HepG2 (cell line): ENCODE results near the gene GLRX5. TPM values are rescaled to one million over a fixed set of nuclear protein-coding genes. Genes with fewer than 3 reads are reported as not detected.

Source experiments
- ASH2L ChIP-seq: fragments of 300-600, 200-600 bp; sonication (generic); IDR thresholded peaks from 2 replicates; pipeline ENCODE4 v1.7.0; 2017; ENCODE audit warnings: low read depth, mild to moderate bottlenecking, moderate library complexity, mixed read lengths, low read length; ENCODE audit not compliant: insufficient read length
- FOXA1 ChIP-seq, 2 experiments: fragments of 450-650 bp in 1 of 2; sonication (generic) in 1 of 2; formaldehyde crosslinking in 1 of 2; IDR thresholded peaks; 2 replicates each; pipeline versions ENCODE4 v1.4.0 to v1.6.1; 2016 to 2020; ENCODE audit warnings: missing genetic modification reagents in 1 of 2
- FOXP4 ChIP-seq: sonication (generic); formaldehyde crosslinking; IDR thresholded peaks from 2 replicates; pipeline ENCODE4 v1.4.0; 2020; ENCODE audit warnings: missing genetic modification reagents
- HNRNPK ChIP-seq: fragments of 200-400 bp; formaldehyde crosslinking; IDR thresholded peaks from 2 replicates; pipeline ENCODE4 v1.6.1; 2018; ENCODE audit warnings: low read length, low read depth, moderate library complexity, mild to moderate bottlenecking; ENCODE audit not compliant: poor library complexity, severe bottlenecking
- KLF12 ChIP-seq: sonication (generic); formaldehyde crosslinking; IDR thresholded peaks from 2 replicates; pipeline ENCODE4 v1.4.0; 2020; ENCODE audit warnings: missing genetic modification reagents, borderline replicate concordance
- KLF16 ChIP-seq, 2 experiments: sonication (generic) in 1 of 2; formaldehyde crosslinking in 1 of 2; IDR thresholded peaks; 2 replicates each; pipeline versions ENCODE4 v1.6.1 to v1.8.0; 2016 to 2023; ENCODE audit warnings: missing genetic modification reagents in 2 of 2, missing compliant biosample characterization in 1 of 2
- LCORL ChIP-seq, 2 experiments: fragments of 450-650 bp in 1 of 2; sonication (generic) in 1 of 2; formaldehyde crosslinking in 1 of 2; IDR thresholded peaks; 2 replicates each; pipeline versions ENCODE4 v1.5.0 to v1.6.1; 2017 to 2020; ENCODE audit warnings: antibody characterized with exemption in 1 of 2, missing genetic modification reagents in 1 of 2
- MED1 ChIP-seq: sonication (generic); formaldehyde crosslinking; IDR thresholded peaks from 2 replicates; pipeline ENCODE4 v1.4.0; 2020; ENCODE audit warnings: missing genetic modification reagents
- NCOA2 ChIP-seq: sonication (generic); formaldehyde crosslinking; IDR thresholded peaks from 2 replicates; pipeline ENCODE4 v1.8.0; 2022; ENCODE audit warnings: inconsistent platforms
- PHF5A ChIP-seq: IDR thresholded peaks from one replicate; pipeline ENCODE4 v1.6.1; 2018; ENCODE audit warnings: low read depth, missing genetic modification reagents; ENCODE audit not compliant: unreplicated experiment
- POGK ChIP-seq: sonication (generic); formaldehyde crosslinking; conservative IDR thresholded peaks from 2 replicates; pipeline ENCODE4 v1.8.0; 2022; ENCODE audit warnings: mild to moderate bottlenecking, moderate library complexity, missing genetic modification reagents
- RARG ChIP-seq: sonication (generic); formaldehyde crosslinking; IDR thresholded peaks from 2 replicates; pipeline ENCODE4 v1.4.0; 2020; ENCODE audit warnings: low read depth, mild to moderate bottlenecking, missing genetic modification reagents
- RBFOX2 ChIP-seq: fragments of 200-400 bp; formaldehyde crosslinking; IDR thresholded peaks from 2 replicates; pipeline ENCODE4 v1.6.1; 2017; ENCODE audit warnings: low read depth, mild to moderate bottlenecking, low read length
- SATB2 ChIP-seq: sonication (generic); formaldehyde crosslinking; IDR thresholded peaks from 2 replicates; pipeline ENCODE4 v1.5.0; 2020; ENCODE audit warnings: missing genetic modification reagents
- SOX13 ChIP-seq, 3 experiments: fragments of 450-650 bp in 1 of 3; sonication (generic) in 1 of 3; formaldehyde crosslinking in 1 of 3; IDR thresholded peaks in 2 of 3; conservative IDR thresholded peaks in 1 of 3; 2 replicates each; pipeline versions ENCODE4 v1.5.0 to v1.6.1; 2016 to 2020; ENCODE audit warnings: antibody characterized with exemption in 1 of 3, mild to moderate bottlenecking in 1 of 3, missing compliant biosample characterization in 1 of 3, missing genetic modification reagents in 1 of 3, moderate library complexity in 1 of 3
- TBX3 ChIP-seq: fragments of 450-650 bp; IDR thresholded peaks from 2 replicates; pipeline ENCODE4 v1.6.1; 2017; ENCODE audit warnings: antibody characterized with exemption, mild to moderate bottlenecking, inconsistent platforms, borderline replicate concordance
- TEAD3 ChIP-seq: optimal IDR thresholded peaks from 2 replicates; pipeline ENCODE3; 2016; ENCODE audit warnings: borderline replicate concordance
- ZBTB43 ChIP-seq: sonication (generic); formaldehyde crosslinking; conservative IDR thresholded peaks from 2 replicates; pipeline ENCODE4 v1.4.0; 2020; ENCODE audit warnings: missing genetic modification reagents
- ZFP41 ChIP-seq: sonication (generic); formaldehyde crosslinking; IDR thresholded peaks from 2 replicates; pipeline ENCODE4 v1.4.0; 2020; ENCODE audit warnings: mild to moderate bottlenecking, missing genetic modification reagents, borderline replicate concordance
- ZNF224 ChIP-seq: sonication (generic); formaldehyde crosslinking; IDR thresholded peaks from 2 replicates; pipeline ENCODE4 v1.5.0; 2020; ENCODE audit warnings: mild to moderate bottlenecking, missing genetic modification reagents
- ZNF713 ChIP-seq: sonication (generic); formaldehyde crosslinking; IDR thresholded peaks from 2 replicates; pipeline ENCODE4 v1.4.0; 2020; ENCODE audit warnings: mild to moderate bottlenecking, missing genetic modification reagents
- ZNF780A ChIP-seq: sonication (generic); formaldehyde crosslinking; IDR thresholded peaks from 2 replicates; pipeline ENCODE4 v1.8.0; 2022; ENCODE audit warnings: mild to moderate bottlenecking, missing genetic modification reagents, moderate library complexity
- ZNF883 ChIP-seq: sonication (generic); formaldehyde crosslinking; IDR thresholded peaks from 2 replicates; pipeline ENCODE4 v1.5.1; 2020; ENCODE audit warnings: mild to moderate bottlenecking, missing genetic modification reagents; ENCODE audit errors: not compliant biosample characterization
- polyA plus RNA-seq, 8 experiments: library from polyadenylated mRNA; depleted of rRNA in 3 of 8; stranded (reverse) in 7 of 8; unstranded in 1 of 8; fragments of >200 nt; fragmentation: Illumina TruSeq in 4 of 8; extraction: Trizol in 4 of 8; gene quantifications; 2 replicates each; pipeline versions ENCODE4 v1.2.1 to v1.2.3, GENCODE V29; 2011 to 2016; ENCODE audit warnings: low read depth in 4 of 8, missing spikeins in 1 of 8, mixed read lengths in 1 of 8; ENCODE audit not compliant: insufficient read depth in 1 of 8
- total RNA-seq, 5 experiments: library from RNA; depleted of rRNA; stranded (reverse); fragments of >200 nt; fragmentation: Illumina TruSeq; extraction: Trizol; gene quantifications; 2 replicates each; pipeline ENCODE4 v1.2.3, GENCODE V29; 2016; ENCODE audit warnings: low read depth in 1 of 5

Gene GLRX5
- total and polyA plus RNA-seq, 2 of the 13 experiments (the other 11 are each of a cell fraction or from before 2014, with no cell fraction given) = 122 to 146 TPM

GRCh38 chr14:95523051-95523814 lies 11.6 kb upstream of the GLRX5 start (continued):
- no peak for TF ChIP-seq RARG
- peak; percentile 49; the same call in 1 of the 2 replicates for TF ChIP-seq TBX3
- TF ChIP-seq ZNF713 (CRISPR knock-in tag) = no peak
- no peak for TF ChIP-seq ZNF883
- peak; percentile 63 for TF ChIP-seq RBFOX2
- no peak for TF ChIP-seq ZNF780A
- no peak for TF ChIP-seq FOXA1 (IDR thresholded peaks at IDR 0.05)
- peak; percentile 54; the same call in 1 of the 2 replicates for TF ChIP-seq FOXA1 (CRISPR knock-in tag; IDR thresholded peaks at IDR 0.05)
- TF ChIP-seq KLF16 (CRISPR knock-in tag; IDR thresholded peaks at IDR 0.05) = peak in 1 of 2 experiments; percentile 35; a peak in 1 of 4 replicates
- no peak for TF ChIP-seq LCORL (IDR thresholded peaks at IDR 0.05)
- 0 out of 2 replicates have a peak, but pooled peaks have one; percentile 20 for TF ChIP-seq LCORL (CRISPR knock-in tag; IDR thresholded peaks at IDR 0.05)
- TF ChIP-seq ZFP41 (CRISPR knock-in tag) = no peak
- TF ChIP-seq ZNF224 = no peak
- TF ChIP-seq HNRNPK = no peak
- 0 out of 2 replicates have a peak, but pooled peaks have one; percentile 19 for TF ChIP-seq KLF12 (CRISPR knock-in tag)
- TF ChIP-seq NCOA2 (CRISPR knock-in tag) = peak; percentile 92
- peak; percentile 56 for TF ChIP-seq ASH2L
- no peak for TF ChIP-seq POGK
- TF ChIP-seq SATB2 (CRISPR knock-in tag) = 0 out of 2 replicates have a peak, but pooled peaks have one; percentile 35
- TF ChIP-seq FOXP4 (CRISPR knock-in tag) = peak; percentile 85; the same call in 1 of the 2 replicates
- peak; percentile 94 for TF ChIP-seq ZBTB43 (CRISPR knock-in tag)
- TF ChIP-seq PHF5A (CRISPR knock-in tag) = peak; percentile 80
- TF ChIP-seq SOX13 (IDR thresholded peaks at IDR 0.05) = peak; percentile 53; the same call in 1 of the 2 replicates
- peak in 1 of 2 experiments; percentile 90; a peak in 2 of 4 replicates for TF ChIP-seq SOX13 (CRISPR knock-in tag; conservative IDR thresholded peaks at IDR 0.05 in 1 of 2, IDR thresholded peaks at IDR 0.05 in 1 of 2)
- peak; percentile 97 for TF ChIP-seq MED1 (CRISPR knock-in tag)
- peak; percentile 93 for TF ChIP-seq TEAD3 (CRISPR knock-in tag)
